NOMO-1 treated with dmso at 0.1 percent for 144 hours (cell line): ENCODE measurements around the gene IPO9.
"Not testable (repeated sequence)": the region's sequence is repeated elsewhere in the genome, so short reads cannot be mapped to it uniquely, and the experiment has no call there.

Experiments
- DNase-seq: peaks from one replicate; lab custom pipeline; 2025; ENCODE audit not compliant: unreplicated experiment; lab: John Stamatoyannopoulos, UW

Gene IPO9

DNA sequence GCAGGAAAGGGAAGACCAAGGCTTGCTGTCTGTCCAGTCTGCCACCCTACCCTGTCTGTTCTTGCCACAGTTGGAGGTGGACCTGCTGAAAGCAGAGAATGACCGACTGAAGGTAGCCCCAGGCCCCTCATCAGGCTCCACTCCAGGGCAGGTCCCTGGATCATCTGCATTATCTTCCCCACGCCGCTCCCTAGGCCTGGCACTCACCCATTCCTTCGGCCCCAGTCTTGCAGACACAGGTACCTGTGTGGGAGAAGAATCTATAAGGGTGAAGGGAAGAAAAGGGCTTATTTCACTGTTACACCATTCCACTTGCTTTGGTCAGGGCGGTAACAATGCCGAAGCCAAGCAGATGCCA lies 20.3 kb upstream of the IPO9 start:
- DNase-seq = no peak

DNA sequence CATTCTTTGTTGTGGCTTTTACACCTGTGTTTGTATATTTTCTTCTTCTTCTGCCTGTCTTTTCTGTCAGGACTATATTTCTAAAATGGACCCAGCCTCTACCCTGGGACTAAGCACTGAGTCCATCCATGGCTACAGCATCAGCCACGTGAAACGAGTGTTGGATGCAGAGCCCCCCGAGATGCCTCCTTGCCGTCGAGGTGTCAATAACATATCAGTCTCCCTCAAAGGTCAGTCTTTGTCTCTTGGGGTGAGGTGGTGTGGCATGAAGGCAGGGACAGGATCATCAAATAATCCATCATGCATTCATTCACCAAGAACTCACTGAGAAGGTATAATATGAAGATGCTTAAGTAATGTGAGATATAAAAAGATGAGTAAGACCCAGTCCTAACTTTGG lies 19.1 kb upstream of the IPO9 start:
- no peak for DNase-seq

DNA sequence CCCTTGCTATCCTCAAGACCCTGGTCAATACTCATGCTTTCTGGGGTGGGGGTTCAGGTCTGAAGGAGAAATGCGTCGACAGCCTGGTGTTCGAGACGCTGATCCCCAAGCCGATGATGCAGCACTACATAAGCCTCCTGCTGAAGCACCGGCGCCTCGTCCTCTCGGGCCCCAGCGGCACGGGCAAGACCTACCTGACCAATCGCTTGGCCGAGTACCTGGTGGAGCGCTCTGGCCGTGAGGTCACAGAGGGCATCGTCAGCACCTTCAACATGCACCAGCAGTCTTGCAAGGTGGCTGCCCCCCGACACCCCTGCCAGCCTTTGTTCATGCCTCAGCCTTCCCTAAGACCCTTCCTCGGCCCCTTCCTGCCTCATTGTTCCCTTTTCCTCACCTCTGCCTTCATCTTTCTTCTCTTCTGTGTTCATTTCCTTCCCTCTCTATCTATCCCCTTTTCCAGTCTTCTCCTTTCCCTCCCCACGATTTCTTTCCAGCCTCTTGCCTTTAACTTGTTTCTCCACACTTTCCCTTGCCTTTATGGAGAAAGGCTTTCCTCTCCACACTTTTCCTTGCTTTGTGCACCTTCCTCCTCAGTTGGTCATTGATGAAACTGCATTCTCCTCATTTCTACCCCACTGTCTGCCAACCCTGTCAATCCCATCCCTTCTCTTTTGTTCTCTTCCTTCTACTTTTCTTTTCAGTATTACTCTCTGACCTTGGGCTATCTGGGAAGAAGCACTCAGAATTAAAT lies 18.3 kb upstream of the IPO9 start:
- no peak for DNase-seq

DNA sequence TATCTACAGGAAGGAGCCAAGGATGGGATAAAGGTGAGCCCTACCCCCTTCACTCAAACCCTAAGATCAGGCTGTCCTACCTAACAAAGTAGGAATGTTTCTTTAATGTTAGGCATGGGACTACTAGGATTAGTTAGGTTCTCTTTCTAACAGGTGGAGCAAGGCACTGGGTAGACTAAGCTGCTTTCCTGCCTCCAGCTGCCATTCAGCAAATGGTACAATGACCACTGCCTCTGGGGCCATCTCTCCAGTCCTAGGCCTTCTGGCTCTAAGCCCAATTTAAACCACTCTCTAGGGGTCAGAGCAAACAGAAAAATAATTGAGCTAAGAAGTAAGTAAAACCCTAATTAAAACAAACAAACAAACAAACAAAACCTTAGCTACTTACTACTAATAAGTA lies 15.7 kb upstream of the IPO9 start:
- no peak for DNase-seq

DNA sequence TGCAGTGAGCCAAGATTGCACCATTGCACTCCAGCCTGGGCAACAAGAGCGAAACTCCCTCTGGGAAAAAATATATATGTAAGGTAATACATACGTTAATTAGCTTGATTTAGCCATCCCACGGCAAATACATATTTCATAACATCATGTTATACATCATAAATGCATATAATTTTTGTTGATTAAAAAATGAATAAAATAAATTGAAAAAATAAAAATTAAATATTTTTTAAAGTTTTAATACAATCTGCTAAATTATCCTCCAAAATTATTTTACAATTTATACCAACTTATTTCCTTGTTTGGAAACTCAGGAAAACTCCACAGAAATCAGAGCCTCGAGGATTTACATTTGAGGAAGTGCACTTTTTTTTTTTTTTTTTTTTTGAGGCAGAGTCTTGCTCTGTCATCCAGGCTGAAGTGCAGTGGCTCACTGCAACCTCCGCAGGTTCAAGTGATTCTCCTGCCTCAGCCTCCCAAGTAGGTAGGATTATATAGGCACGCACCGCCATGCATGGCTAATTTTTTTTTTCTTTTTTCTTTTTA lies 12.6 kb upstream of the IPO9 start:
- DNase-seq = no peak

DNA sequence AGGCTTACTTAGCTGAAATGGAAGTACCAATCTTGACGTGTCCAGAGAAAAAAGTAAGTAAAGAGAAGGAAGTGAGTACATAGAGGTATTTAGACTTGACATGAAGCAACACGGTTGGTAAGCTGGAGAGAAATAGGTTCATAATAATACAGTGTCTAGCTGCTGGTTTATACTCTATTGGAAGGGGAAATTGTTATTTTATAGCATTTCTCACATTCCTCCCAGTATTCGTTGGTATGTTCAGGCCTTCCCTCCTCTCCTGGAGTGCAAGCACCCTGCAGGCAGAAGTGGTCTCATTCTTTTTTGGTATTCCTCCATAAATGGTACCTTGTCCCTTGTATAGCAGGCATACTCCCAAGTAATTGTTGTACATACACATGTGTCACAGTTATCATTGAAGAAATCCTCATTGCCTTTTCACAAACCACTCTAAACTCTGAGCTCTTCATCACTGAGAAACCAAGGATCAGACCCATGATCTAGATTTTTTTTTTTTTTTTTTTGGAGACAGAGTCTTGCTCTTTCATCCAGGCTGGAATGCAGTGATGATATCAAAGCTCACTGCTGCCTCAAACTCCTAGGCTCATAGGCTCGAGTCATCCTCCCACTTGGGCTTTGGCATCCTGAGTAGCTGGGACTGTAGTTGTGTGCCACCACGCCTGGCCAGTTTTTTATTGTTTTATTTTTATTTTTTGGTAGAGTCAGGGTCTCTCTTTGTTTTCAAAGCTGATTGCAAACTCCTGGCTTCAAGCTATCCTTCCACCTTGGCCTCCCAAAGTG lies 9.8 kb upstream of the IPO9 start:
- no peak for DNase-seq

DNA sequence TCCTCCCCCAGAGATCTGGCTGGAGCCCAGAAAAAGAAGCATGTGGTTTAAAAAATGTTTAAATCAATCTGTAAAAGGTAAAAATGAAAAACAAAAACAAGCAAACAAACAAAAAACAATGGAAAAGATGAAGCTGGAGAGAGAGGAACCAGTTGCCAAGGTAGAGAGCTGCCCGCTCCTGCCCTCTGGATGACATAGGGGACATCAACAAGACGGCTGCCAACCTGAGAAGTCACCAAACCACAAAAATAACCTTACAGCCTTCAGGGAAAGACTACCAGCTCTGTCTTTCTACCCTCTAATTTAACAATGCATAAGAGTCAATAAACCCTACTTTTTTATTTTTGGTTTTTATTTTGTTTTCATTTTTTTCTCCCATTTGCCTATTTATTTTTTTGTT lies 8.5 kb upstream of the IPO9 start:
- no peak for DNase-seq

DNA sequence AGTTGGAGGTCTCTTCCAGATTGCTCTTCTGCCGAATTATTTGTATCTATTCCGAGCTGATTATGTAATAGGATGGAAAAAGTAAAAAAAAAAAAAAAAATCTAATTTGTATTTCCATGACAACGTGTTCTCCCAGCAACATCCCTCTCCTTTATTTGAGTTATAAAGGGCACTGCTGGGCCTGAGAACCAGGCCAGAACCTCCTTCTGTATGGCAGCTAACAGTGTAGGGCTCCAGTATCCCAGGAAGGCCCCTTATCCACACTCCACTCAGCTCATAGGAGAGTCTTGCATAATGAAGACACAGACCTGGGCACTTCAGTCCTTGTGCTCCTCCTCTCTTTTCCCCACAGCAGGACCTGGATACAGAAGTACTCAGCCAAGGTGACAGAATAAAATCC lies 3.7 kb upstream of the IPO9 start:
- DNase-seq = no peak

DNA sequence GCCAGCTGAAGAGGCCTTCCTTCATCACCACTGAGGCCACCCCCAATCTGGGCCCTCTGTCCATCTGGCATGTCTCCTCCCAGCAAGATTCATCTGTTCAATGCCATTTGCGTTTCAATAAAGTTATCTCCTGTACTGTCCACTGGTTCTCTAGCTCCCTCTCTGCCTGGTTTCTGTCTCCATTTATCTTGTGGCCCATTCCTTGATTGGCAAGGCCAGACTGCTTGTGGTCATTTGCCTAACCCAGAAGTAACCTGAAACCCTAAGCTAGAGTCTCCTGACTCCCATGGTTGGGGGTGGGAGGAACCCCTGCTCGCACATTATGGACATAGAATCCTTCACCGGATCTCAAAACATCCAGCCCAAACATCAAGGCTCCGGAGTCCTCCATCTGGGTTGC lies 2.1 kb upstream of the IPO9 start:
- no peak for DNase-seq

DNA sequence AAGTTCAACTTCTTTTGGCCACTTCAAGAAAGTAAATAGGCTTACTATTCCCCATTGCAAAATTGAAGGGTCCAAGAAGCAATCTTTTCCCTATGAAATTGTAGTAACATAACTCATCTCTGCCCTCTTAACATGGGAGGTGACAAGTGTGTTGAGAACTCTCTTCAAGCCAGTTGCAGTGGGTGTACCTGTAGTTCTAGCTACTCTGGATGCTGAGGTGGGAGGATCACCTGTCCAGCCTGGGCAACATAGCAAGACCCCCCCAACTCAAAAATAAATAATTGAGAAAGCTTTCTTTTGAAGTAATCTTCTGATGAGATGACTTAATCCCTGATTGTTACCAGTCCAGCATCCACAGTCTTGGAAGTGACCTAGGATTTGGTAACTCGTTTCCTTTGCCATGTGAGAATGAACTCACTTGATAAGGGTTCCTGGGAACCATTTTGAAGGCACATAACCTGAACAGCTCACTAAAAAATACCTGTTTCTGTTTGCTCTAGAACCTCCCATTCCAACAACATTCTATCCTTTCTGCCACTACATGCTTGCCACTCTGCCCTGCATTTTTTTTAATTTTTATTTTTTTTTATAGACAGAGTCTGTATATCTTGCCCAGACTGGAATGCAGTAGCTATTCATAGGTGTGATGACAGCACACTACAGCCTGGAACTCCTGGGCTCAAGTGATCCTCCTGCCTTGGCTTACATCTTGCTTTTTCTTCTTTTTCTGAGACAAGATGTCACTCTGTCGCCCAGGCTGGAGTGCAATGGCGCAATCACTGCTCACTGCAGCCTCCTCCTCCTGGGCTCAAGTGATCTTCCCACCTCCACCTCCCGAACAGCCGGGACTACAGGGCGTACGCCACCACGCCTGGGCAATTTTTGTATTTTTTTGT lies 1.4 kb upstream of the IPO9 start:
- DNase-seq = no peak

DNA sequence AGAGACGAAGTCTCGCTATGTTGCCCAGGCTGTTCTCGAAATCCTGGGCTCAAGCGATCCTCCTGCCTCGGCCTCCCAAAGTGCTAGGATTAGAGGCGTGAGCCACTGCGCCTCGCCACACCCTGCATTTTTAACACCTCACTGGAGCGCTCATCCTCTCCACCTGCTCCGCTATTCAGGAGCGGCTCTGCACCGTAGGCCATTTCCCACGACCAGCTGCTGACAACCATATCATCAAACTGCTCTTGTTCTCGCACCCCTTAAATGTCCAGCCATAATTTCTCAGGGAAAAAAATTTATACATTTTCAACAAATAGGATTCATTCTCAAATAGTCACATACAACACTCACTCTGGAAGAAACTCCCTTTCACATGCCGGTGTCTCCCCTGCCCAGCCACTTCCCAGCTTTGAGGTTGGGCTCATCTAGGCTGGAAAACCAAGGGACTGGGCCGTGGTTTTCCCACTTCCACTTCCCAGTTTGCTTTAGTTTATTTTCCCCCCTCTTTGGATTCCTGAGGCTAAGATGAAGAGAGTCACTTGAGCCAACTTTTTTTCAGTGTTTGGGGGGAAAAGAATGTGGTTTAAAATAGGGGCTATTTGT lies 639 bp upstream of the IPO9 start:
- DNase-seq = no peak

DNA sequence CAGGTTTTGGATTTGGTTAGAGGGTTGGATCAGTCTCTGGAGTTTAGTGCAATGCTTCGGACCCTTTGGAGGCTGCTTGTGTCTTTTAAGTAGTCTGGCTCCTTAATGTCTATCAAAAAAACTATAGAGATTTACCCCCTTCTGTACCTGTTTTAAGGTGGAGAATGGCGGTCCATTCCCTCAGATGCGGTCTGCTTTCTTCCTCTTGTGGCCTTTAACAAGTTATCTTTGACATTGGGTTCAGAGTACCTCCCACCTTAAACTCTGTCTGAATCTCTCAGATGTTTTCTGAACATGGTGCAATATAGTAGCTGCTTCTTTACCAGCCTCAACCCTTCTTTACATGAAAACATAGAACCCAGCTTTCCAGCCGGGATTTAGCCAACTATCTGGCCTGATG lies 2.4 kb downstream of the IPO9 start:
- no peak for DNase-seq

DNA sequence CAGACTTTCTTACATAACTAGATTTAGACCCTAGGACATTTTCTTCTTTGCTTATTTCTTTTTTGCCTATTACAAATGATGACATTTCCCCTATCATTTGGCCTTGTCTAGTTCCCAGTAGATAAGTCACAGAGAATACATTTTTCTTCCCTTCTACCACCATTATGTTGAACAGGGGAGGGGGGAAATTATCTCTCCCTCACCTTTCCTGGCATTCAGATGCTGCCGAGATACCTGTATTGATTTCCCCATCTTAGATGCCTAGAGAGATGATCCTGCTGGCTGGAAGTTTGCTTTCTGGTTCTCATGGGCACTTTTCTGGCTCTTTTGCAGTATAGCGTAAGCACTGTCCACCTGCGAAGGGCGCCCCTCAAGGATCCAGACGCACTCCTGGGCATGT lies 5.7 kb downstream of the IPO9 start:
- no peak for DNase-seq

DNA sequence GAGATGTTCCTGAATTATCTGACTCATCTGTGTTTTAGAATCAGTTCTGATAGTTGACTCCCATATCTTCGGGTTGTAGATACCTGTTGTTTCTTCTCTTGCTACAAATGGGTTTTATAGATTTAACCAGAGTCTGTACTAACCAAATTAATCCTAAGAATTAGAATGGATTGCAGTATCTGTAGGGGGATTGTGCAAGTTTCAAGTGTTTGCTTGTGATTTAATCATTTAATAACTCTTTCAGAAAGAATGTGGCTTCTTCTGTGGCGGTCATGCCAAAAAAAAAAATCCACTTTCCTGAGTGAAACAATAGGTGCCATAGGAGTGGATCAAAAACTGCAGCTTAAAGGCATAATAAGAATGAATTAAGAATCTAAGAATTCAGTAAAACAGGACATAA lies 9.4 kb downstream of the IPO9 start:
- no peak for DNase-seq

DNA sequence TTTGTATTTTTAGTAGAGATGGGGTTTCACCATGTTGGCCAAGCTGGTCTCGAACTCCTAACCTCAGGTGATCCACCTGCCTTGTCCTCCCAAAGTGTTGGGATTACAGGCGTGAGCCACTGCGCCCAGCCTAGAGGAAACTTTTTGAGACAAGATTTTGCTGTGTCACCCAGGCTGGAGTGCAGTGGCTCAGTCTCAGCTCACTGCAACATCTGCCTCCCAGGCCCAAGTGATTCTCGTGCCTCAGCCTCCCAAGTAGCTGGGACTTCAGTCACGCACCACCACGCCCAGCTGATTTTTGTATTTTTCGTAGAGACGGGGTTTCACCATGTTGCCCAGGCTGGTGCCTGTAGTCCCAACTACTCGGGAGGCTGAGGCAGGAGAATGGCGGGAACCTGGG lies 10.1 kb downstream of the IPO9 start:
- not testable (repeated sequence) for DNase-seq

DNA sequence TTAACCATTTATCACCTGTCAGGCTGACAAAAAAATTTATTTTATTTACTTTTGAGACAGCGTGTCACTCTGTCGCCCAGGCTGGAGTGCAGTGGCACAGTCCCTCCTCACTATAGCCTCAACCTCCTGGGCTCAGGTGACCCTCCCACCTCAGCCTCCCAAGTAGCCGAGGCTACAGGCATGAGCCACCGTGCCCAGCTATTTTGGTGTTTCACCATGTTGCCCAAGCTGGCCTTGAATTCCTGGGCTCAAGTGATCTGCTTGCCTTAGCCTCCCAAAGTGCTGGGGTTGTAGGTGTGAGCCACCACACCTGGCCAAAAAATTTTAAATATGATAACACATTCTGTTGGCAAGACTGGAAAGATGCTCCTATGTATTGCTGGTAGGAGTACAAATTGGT lies 11.1 kb downstream of the IPO9 start:
- no peak for DNase-seq

DNA sequence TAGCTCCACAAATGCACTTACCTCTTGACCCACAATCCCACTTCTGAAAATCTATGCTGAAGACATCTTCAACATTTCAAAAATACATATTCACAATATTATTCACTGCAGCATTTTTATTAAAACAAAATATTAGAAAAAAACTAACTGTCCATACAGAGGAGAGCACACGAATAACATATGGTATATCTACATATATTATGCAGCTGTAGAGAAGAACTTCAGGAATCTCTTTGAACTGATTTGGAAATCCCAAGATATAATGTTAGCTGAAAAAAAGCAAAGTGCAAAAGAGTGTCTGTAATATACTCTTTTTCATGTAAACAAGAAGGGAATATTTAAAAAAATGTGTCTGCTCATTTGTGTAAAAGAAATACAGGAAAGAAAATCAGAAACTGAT lies 11.5 kb downstream of the IPO9 start:
- no peak for DNase-seq

DNA sequence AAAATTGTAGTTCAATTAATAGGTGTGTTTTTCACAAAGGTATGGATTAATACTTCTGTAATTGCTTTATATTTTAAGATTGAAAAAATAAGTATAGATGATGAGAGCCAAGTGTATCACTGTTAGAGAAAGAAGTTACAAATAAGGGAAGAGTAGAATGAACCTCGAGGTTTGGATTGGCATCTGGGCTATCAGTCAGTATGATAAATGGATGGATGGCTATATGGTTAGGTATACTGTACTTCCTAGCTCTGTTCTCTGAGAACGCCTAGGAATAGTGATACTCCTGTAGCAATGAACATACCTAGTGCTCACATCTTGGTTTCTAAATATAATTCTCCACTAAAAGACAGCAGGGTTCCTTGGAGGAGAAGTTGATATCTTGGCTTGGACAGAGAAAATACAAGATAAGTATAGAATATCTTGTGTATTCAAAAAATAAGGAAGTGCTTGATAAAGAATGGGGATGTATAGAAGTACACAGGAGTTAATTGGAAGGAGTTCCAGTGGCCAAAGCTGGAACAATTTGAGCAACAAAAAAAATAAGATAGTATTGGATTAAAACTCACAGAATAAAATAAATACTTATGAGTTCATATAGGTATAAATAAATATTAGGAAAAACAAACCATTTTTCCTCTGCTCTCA lies 12.4 kb downstream of the IPO9 start:
- DNase-seq = peak; percentile 6

DNA sequence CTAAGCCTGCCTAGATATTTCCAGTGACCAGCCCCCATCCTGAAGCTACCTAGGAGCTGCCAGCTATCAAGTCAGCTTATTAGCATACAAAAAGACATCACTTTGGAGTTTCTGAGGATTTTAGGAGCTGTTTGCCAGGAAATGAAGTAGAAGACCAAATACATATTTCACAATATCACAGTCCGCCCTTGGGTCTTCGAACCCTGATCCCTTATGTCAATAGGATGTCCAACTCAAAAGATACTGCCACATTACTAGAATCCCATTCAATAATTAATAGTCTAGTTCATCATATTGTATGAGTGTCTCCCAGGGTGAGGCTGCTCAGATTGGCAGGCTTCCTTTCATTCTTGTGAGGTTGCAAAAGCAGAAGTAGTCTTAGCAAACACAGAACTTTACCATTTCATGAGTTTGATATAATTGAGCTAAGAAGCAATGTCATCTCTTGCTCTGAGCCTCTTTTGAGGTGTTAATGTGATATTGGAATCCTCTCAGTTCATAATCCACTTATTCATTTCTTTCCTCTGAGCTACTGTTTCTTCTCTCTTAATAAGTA lies 13.6 kb downstream of the IPO9 start:
- no peak for DNase-seq

DNA sequence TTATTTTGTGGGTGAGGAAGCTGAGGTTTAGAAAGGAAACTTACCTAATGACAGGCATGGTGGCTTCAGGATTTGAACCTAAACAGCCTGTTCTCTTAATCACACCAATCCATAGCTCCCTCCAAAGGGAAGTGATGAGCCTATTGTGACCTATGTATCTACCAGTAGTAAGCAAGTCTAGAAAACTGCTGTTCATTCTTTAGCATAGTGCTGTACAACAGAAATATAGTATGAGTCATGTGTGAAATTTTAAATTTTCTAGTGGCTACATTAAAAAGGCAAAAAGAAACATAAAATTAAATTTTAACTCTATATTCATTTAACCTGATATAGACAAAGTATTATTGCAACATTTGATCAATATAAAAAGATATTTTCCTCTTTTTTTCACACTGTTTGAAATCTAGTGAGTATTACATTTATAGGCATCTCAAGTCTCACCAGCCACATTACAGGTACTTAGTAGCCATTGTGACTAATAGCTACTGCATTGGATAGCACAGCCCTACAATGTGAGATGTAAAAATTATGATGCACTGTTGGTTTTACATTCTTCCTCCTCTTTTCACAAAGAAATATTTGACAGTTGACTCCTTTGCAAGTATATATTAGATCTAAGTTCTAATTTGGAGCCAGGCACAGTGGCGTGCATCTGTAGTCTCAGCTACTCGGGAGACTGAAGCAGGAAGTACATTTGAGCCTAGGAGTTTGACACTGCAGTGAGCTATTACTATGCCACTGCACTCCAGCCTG lies 16.6 kb downstream of the IPO9 start:
- DNase-seq = no peak
